GM18858 (cell line): ENCODE results near the gene CSNK1G2.

Source experiments
- ATAC-seq: cut with Tn5 transposase; IDR thresholded peaks from one replicate; pipeline ENCODE4 v1.9.1; 2021; ENCODE audit not compliant: unreplicated experiment

CSNK1G2 gene

GRCh38 chr19:1943661-1944087 is 2.7 kb downstream of the CSNK1G2 start:
- no peak for ATAC-seq

- no peak for ATAC-seq
Measured at GRCh38 chr19:1944088-1944915, 3.3 kb downstream of the CSNK1G2 start.

GRCh38 chr19:1944916-1945561 is 4.1 kb downstream of the CSNK1G2 start:
- no peak for ATAC-seq

GRCh38 chr19:1945899-1946298 is 4.9 kb downstream of the CSNK1G2 start:
- ATAC-seq = no peak

- no peak for ATAC-seq
Measured at GRCh38 chr19:1947651-1948209, 6.8 kb downstream of the CSNK1G2 start.

- ATAC-seq = no peak
Measured at GRCh38 chr19:1949304-1950101, 8.5 kb downstream of the CSNK1G2 start.

- no peak for ATAC-seq
Measured at GRCh38 chr19:1950640-1951039, 9.7 kb downstream of the CSNK1G2 start.

GRCh38 chr19:1952635-1953034 is 11.7 kb downstream of the CSNK1G2 start:
- ATAC-seq = no peak

- ATAC-seq = no peak
Measured at GRCh38 chr19:1953037-1953436, 12.1 kb downstream of the CSNK1G2 start.

GRCh38 chr19:1953441-1954094 is 12.6 kb downstream of the CSNK1G2 start:
- no peak for ATAC-seq

GRCh38 chr19:1954532-1954933 is 13.6 kb downstream of the CSNK1G2 start:
- ATAC-seq = no peak

GRCh38 chr19:1955171-1956121 is 14.5 kb downstream of the CSNK1G2 start:
- ATAC-seq = no peak

GRCh38 chr19:1956122-1956494 is 15.1 kb downstream of the CSNK1G2 start:
- ATAC-seq = no peak

GRCh38 chr19:1956868-1957492 is 16.0 kb downstream of the CSNK1G2 start:
- no peak for ATAC-seq

GRCh38 chr19:1957562-1958248 is 16.7 kb downstream of the CSNK1G2 start:
- ATAC-seq = no peak

- no peak for ATAC-seq
Measured at GRCh38 chr19:1959928-1960589, 19.1 kb downstream of the CSNK1G2 start.

GRCh38 chr19:1961000-1961883 is 20.3 kb downstream of the CSNK1G2 start:
- ATAC-seq = no peak
